Embryonic facial prominence (tissue), 1 donor: ENCODE results near the gene RAB7B.
"Not testable (repeated sequence)": the region's sequence is repeated elsewhere in the genome, so short reads cannot be mapped to it uniquely, and the experiment has no call there.

Experiments
- DNase-seq: peaks from one replicate; pipeline ENCODE4 v3.0.0-alpha.2; 2016; ENCODE audit errors: extremely low spot score

RAB7B gene

GRCh38 chr1:206002871-206003801 is at the start of gene RAB7B:
TSS of gene RAB7B (minus strand) at chr1:206003395. CDS start at chr1:205994135, 9,260 bp downstream.
- no peak for DNase-seq

- not testable (repeated sequence) for DNase-seq
Measured at GRCh38 chr1:206052231-206052865, 49.2 kb upstream of the RAB7B start.

GRCh38 chr1:206050655-206051235 is 47.5 kb upstream of the RAB7B start:
- no peak for DNase-seq

- DNase-seq, result no peak
Measured at GRCh38 chr1:206049919-206050600, 46.9 kb upstream of the RAB7B start.

- DNase-seq, result no peak
Measured at GRCh38 chr1:206049293-206049692, 46.1 kb upstream of the RAB7B start.

- no peak for DNase-seq
Measured at GRCh38 chr1:206048582-206048981, 45.4 kb upstream of the RAB7B start.

GRCh38 chr1:206047271-206047670 is 44.1 kb upstream of the RAB7B start:
- DNase-seq, result no peak

GRCh38 chr1:206041640-206042039 is 38.4 kb upstream of the RAB7B start:
- no peak for DNase-seq

GRCh38 chr1:206040328-206040727 is 37.1 kb upstream of the RAB7B start:
- DNase-seq, result no peak

GRCh38 chr1:206039046-206039973 is 36.1 kb upstream of the RAB7B start:
- no peak for DNase-seq

GRCh38 chr1:206037581-206037980 is 34.4 kb upstream of the RAB7B start:
- DNase-seq, result no peak

- DNase-seq, result no peak
Measured at GRCh38 chr1:206036663-206037455, 33.7 kb upstream of the RAB7B start.

GRCh38 chr1:206035027-206035426 is 31.8 kb upstream of the RAB7B start:
- no peak for DNase-seq

GRCh38 chr1:206032380-206033140 is 29.4 kb upstream of the RAB7B start:
- no peak for DNase-seq

GRCh38 chr1:206030714-206031113 is 27.5 kb upstream of the RAB7B start:
- peak; percentile 31 for DNase-seq

GRCh38 chr1:206030191-206030590 is 27.0 kb upstream of the RAB7B start:
- DNase-seq, result no peak

- DNase-seq, result no peak
Measured at GRCh38 chr1:206029484-206029883, 26.3 kb upstream of the RAB7B start.

- DNase-seq, result no peak
Measured at GRCh38 chr1:206025283-206025820, 22.2 kb upstream of the RAB7B start.

- no peak for DNase-seq
Measured at GRCh38 chr1:206023695-206024094, 20.5 kb upstream of the RAB7B start, which contains the start of gene CTSE. TSS of gene CTSE (minus strand) at chr1:206023895. CDS start at chr1:206023791, 104 bp downstream.
